GM12891 (cell line): Measurements from ENCODE around the gene WASHC2C.
"Not testable (repeated sequence)": the region's sequence is repeated elsewhere in the genome, so short reads cannot be mapped to it uniquely, and the experiment has no call there.

Experiments used
- POLR2A ChIP-seq: IDR thresholded peaks from 2 replicates; pipeline ENCODE4 v1.6.1; 2011; ENCODE audit warnings: low read depth, low read length, control low read depth
- POLR2AphosphoS5 ChIP-seq: IDR thresholded peaks from 2 replicates; pipeline ENCODE4 v1.6.1; 2011; ENCODE audit warnings: low read depth, low read length, control low read depth
- TAF1 ChIP-seq: IDR thresholded peaks from 2 replicates; pipeline ENCODE4 v1.6.1; 2011; ENCODE audit warnings: low read depth, low read length, control low read depth

DNA sequence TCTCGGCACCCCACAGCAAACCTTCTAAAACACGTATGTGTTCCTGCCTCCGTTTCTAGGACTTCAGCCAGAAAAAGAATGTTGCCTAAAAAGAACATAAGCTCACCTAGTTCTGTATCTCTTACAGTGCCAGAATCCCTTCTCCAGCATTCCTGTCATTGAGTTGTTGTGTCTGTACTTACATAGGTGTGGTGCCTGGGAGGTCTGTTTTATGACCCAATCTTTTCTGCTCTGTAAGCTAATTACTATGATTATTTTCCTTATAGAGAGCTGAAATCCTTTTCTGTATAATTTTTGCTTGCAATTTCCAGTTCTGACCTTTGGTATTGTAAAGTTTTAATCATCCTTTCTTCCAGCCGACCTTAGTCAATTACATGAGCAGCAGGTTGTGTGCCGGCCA lies 28.0 kb downstream of the WASHC2C start:
- not testable (repeated sequence) for TF ChIP-seq POLR2AphosphoS5, POLR2A, TAF1
